ENCODE data around the gene PTPRB. TPM values are rescaled to one million over a fixed set of nuclear protein-coding genes. Genes with fewer than 3 reads are reported as not detected.

Gene PTPRB
- total and polyA plus RNA-seq, 7 experiments from 2014 or later: 0.16 to 0.24 TPM; not detected in 5

- H3K36me3 ChIP-seq (ENCODE audit: control insufficient read depth in 2 of 3, insufficient read depth in 3 of 3, low read length in 3 of 3): no peaks in the 10 kb centered on the region
- H3K9me3 Mint-ChIP-seq: no peaks in the 10 kb centered on the region
- ChIA-PET CTCF (interaction anchor here (0.8 to 3.7 kb wide), 10 partner anchors 14 to 705 kb away, joined by 3 to 33 read pairs (median 5); no protein-coding TSS in a partner anchor), POLR2A (no interaction called here)
- no peak overlapping the region for H3K27ac Mint-ChIP-seq
- no peak overlapping the region for H3K27ac ChIP-seq (ENCODE audit: low read depth, low read length)
- H3K9me3 ChIP-seq (ENCODE audit: control insufficient read depth in 2 of 3, low read length in 3 of 3): no peaks in the 10 kb centered on the region
- no peaks in the 10 kb centered on the region for H3K4me1 Mint-ChIP-seq
- no peaks in the 10 kb centered on the region for H3K27me3 ChIP-seq (ENCODE audit: control insufficient read depth in 2 of 2, insufficient read depth in 2 of 2, low read length in 2 of 2)
- peaks cover 0 to 18% (median 7%) of the 10 kb centered on the region in 5 donors for H3K27me3 Mint-ChIP-seq
- ATAC-seq: no peak
- no peaks in the 10 kb centered on the region for H3K4me1 ChIP-seq (ENCODE audit: control insufficient read depth in 2 of 2, insufficient read depth in 2 of 2, low read length in 2 of 2)
- peak in 6 of 9 donors; percentile 24 to 54 (median 47) for DNase-seq
- H3K4me3 ChIP-seq (ENCODE audit: low read length): no peak overlapping the region
- no peaks in the 10 kb centered on the region for H3K36me3 Mint-ChIP-seq
- H3K4me3 Mint-ChIP-seq: no peak overlapping the region
- intact Hi-C loops (cut with micrococcal nuclease): loop anchor here (1.0 to 2.0 kb wide), 5 partner anchors 154 to 1285 kb away; partner anchors contain the start of gene RAB3IP (in 2 of the 2)
Observed at GRCh38 chr12:70576341-70577282, 60.6 kb downstream of the PTPRB start.

DNA sequence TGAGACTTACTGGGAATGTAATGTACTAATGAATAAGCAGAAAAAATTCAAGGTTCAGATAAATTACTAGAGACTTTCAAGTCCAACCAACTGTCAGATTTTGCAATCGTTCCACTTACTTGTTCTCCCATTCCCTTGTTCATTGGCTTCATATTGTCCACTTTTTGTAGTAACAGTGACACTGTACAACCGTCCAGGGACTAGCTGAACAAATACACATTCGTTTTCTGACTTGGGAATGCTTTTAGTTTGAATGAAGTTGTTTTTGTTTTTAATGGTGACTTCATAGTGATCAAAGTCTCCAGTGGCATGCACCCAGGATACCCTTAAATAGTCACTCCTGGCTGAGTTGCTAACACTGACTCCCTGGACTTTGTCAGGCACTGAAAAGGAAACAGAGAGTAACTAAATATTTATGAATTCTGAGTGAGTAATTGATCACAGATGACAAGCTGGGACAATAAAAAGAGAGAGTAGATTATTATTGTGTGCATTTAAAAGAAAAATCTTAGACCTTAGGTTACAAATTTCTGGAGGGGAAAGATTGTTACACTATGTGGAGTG is 65.4 kb downstream of the PTPRB start:
- CTCF ChIA-PET: no interaction called here

DNA sequence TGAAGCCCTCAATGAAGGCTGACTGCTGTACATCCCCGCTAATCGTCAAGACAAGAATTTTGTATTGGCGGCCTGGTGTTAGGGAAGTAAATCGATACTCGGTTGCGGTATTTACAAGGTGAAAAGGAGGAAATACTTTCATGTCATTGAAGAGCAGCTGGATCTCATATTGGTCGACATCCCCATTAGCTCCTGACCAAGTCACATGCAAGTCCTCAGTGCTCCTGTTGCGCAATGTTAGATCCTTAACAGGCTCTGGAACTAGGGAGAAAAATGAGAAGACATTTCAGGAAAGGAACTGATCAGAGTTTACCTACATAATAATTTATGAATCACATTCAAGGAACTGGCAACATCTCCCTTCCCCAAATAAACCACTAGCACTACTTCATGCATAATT is 66.2 kb downstream of the PTPRB start:
- ChIA-PET CTCF (no interaction called here), POLR2A (no interaction called here)
- Histone ChIP-seq H3K27ac (ENCODE audit: low read depth, low read length) (no peak overlapping the region), H3K36me3 (ENCODE audit: control insufficient read depth in 2 of 3, insufficient read depth in 3 of 3, low read length in 3 of 3) (no peaks in the 10 kb centered on the region), H3K9me3 (ENCODE audit: control insufficient read depth in 2 of 3, low read length in 3 of 3) (no peaks in the 10 kb centered on the region), H3K27me3 (ENCODE audit: control insufficient read depth in 2 of 2, insufficient read depth in 2 of 2, low read length in 2 of 2) (no peaks in the 10 kb centered on the region), H3K4me1 (ENCODE audit: control insufficient read depth in 2 of 2, insufficient read depth in 2 of 2, low read length in 2 of 2) (no peaks in the 10 kb centered on the region), H3K4me3 (ENCODE audit: low read length) (no peak overlapping the region)
- intact Hi-C loops (cut with micrococcal nuclease): no loop called here
- ATAC-seq: no peak
- Mint-ChIP-seq H3K27ac (no peak overlapping the region), H3K4me1 (no peaks in the 10 kb centered on the region), H3K36me3 (no peaks in the 10 kb centered on the region), H3K4me3 (no peak overlapping the region), H3K9me3 (no peaks in the 10 kb centered on the region), H3K27me3 (peaks cover 0 to 14% (median 5%) of the 10 kb centered on the region in 5 donors)
- no peak for DNase-seq

More for the DNA sequence above, 65.4 kb downstream of the PTPRB start:
- no peaks in the 10 kb centered on the region for H3K36me3 ChIP-seq (ENCODE audit: control insufficient read depth in 2 of 3, insufficient read depth in 3 of 3, low read length in 3 of 3)
- DNase-seq (no peak), ATAC-seq (no peak)
- Mint-ChIP-seq H3K4me1 (no peaks in the 10 kb centered on the region), H3K4me3 (no peak overlapping the region), H3K9me3 (no peaks in the 10 kb centered on the region), H3K27me3 (peaks cover 0 to 14% (median 9%) of the 10 kb centered on the region in 5 donors), H3K27ac (no peak overlapping the region), H3K36me3 (no peaks in the 10 kb centered on the region)
- intact Hi-C loops (cut with micrococcal nuclease): no loop called here
- no peaks in the 10 kb centered on the region for H3K4me1 ChIP-seq (ENCODE audit: control insufficient read depth in 2 of 2, insufficient read depth in 2 of 2, low read length in 2 of 2)
- no peak overlapping the region for H3K4me3 ChIP-seq (ENCODE audit: low read length)
- no peaks in the 10 kb centered on the region for H3K27me3 ChIP-seq (ENCODE audit: control insufficient read depth in 2 of 2, insufficient read depth in 2 of 2, low read length in 2 of 2)
- H3K9me3 ChIP-seq (ENCODE audit: control insufficient read depth in 2 of 3, low read length in 3 of 3): no peaks in the 10 kb centered on the region
- POLR2A ChIA-PET: no interaction called here
- no peak overlapping the region for H3K27ac ChIP-seq (ENCODE audit: low read depth, low read length)

- intact Hi-C loops (cut with micrococcal nuclease): no loop called here
- H3K27ac ChIP-seq (ENCODE audit: low read depth, low read length): no peak overlapping the region
- POLR2A ChIA-PET: no interaction called here
- no peaks in the 10 kb centered on the region for H3K9me3 ChIP-seq (ENCODE audit: control insufficient read depth in 2 of 3, low read length in 3 of 3)
- ATAC-seq (no peak), DNase-seq (no peak)
- peaks cover 0 to 13% (median 5%) of the 10 kb centered on the region in 5 donors for H3K27me3 Mint-ChIP-seq
- H3K9me3 Mint-ChIP-seq: no peaks in the 10 kb centered on the region
- H3K36me3 Mint-ChIP-seq: no peaks in the 10 kb centered on the region
- H3K27me3 ChIP-seq (ENCODE audit: control insufficient read depth in 2 of 2, insufficient read depth in 2 of 2, low read length in 2 of 2): no peaks in the 10 kb centered on the region
- H3K4me1 Mint-ChIP-seq: no peaks in the 10 kb centered on the region
- no peak overlapping the region for H3K4me3 Mint-ChIP-seq
- H3K4me1 ChIP-seq (ENCODE audit: control insufficient read depth in 2 of 2, insufficient read depth in 2 of 2, low read length in 2 of 2): no peaks in the 10 kb centered on the region
- H3K36me3 ChIP-seq (ENCODE audit: control insufficient read depth in 2 of 3, insufficient read depth in 3 of 3, low read length in 3 of 3): no peaks in the 10 kb centered on the region
- CTCF ChIA-PET: no interaction called here
- H3K4me3 ChIP-seq (ENCODE audit: low read length): no peak overlapping the region
- H3K27ac Mint-ChIP-seq: no peak overlapping the region
Observed at GRCh38 chr12:70561550-70561949, 75.7 kb downstream of the PTPRB start.

DNA sequence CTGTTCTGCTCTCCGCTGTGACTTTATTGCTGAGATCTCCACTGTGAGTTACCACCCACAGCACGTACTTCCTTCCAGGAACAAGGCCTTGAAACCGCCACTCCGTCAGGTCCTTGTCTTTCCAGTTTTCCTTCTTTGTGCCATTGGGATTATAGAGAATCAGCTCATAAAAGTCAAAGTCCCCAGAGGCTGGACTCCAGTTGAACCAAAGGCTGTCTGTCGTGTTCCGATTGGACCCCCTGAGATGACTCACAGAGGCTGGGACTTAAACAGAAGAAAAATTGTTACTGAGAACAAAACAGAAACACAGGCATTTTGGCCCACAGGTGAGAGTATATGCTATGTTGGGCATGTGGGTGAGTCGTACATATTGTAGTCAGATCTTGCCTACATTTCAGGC is 76.6 kb downstream of the PTPRB start:
- no peak for DNase-seq
- Histone ChIP-seq H3K27me3 (ENCODE audit: control insufficient read depth in 2 of 2, insufficient read depth in 2 of 2, low read length in 2 of 2) (no peaks in the 10 kb centered on the region), H3K36me3 (ENCODE audit: control insufficient read depth in 2 of 3, insufficient read depth in 3 of 3, low read length in 3 of 3) (no peaks in the 10 kb centered on the region), H3K4me3 (ENCODE audit: low read length) (no peak overlapping the region), H3K27ac (ENCODE audit: low read depth, low read length) (no peak overlapping the region), H3K4me1 (ENCODE audit: control insufficient read depth in 2 of 2, insufficient read depth in 2 of 2, low read length in 2 of 2) (no peaks in the 10 kb centered on the region), H3K9me3 (ENCODE audit: control insufficient read depth in 2 of 3, low read length in 3 of 3) (no peaks in the 10 kb centered on the region)
- peaks cover 0 to 12% (median 6%) of the 10 kb centered on the region in 5 donors for H3K27me3 Mint-ChIP-seq
- H3K9me3 Mint-ChIP-seq: no peaks in the 10 kb centered on the region
- intact Hi-C loops (cut with micrococcal nuclease): no loop called here
- POLR2A ChIA-PET: no interaction called here
- H3K4me3 Mint-ChIP-seq: no peak overlapping the region
- CTCF ChIA-PET: no interaction called here
- no peaks in the 10 kb centered on the region for H3K4me1 Mint-ChIP-seq
- H3K27ac Mint-ChIP-seq: no peak overlapping the region
- ATAC-seq: no peak
- no peaks in the 10 kb centered on the region for H3K36me3 Mint-ChIP-seq

DNA sequence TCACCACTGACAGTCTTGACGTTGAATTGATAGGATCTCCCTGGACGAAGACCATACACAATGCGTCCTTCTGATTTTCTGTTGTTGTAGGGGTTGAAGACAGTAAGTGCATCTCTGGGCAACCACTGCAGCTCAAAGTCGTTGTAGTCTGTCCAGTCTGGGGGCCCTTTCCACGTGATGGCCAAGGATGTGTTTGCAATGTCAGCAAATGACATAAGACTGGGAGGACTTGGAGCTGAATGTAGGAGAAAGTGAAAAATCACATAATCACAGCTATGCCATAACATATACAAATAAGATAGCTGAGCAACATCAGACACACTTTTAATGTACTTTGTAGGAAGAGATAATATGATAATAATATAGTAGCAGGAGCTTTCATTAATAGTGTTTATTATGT is 77.8 kb downstream of the PTPRB start:
- no peaks in the 10 kb centered on the region for H3K4me1 ChIP-seq (ENCODE audit: control insufficient read depth in 2 of 2, insufficient read depth in 2 of 2, low read length in 2 of 2)
- no peaks in the 10 kb centered on the region for H3K27me3 ChIP-seq (ENCODE audit: control insufficient read depth in 2 of 2, insufficient read depth in 2 of 2, low read length in 2 of 2)
- ChIA-PET POLR2A (no interaction called here), CTCF (no interaction called here)
- intact Hi-C loops (cut with micrococcal nuclease): no loop called here
- H3K27ac ChIP-seq (ENCODE audit: low read depth, low read length): no peak overlapping the region
- H3K27ac Mint-ChIP-seq: no peak overlapping the region
- H3K4me1 Mint-ChIP-seq: no peaks in the 10 kb centered on the region
- H3K9me3 Mint-ChIP-seq: no peaks in the 10 kb centered on the region
- H3K36me3 Mint-ChIP-seq: no peaks in the 10 kb centered on the region
- H3K36me3 ChIP-seq (ENCODE audit: control insufficient read depth in 2 of 3, insufficient read depth in 3 of 3, low read length in 3 of 3): no peaks in the 10 kb centered on the region
- DNase-seq (no peak), ATAC-seq (no peak)
- no peaks in the 10 kb centered on the region for H3K9me3 ChIP-seq (ENCODE audit: control insufficient read depth in 2 of 3, low read length in 3 of 3)
- H3K4me3 ChIP-seq (ENCODE audit: low read length): no peak overlapping the region
- no peak overlapping the region for H3K4me3 Mint-ChIP-seq
- peaks cover 0 to 4% (median 3%) of the 10 kb centered on the region in 5 donors for H3K27me3 Mint-ChIP-seq
